ENCODE data around the gene CACNA2D1. TPM values are rescaled to one million over a fixed set of nuclear protein-coding genes. Genes with fewer than 3 reads are reported as not detected.

Gene CACNA2D1
- total RNA-seq, 4 donors from 2014 or later = 30.6 to 60.0 (median 45.7) TPM

GRCh38 chr7:82078807-82079206 is 364.8 kb downstream of the CACNA2D1 start:
- Histone ChIP-seq H3K27ac (replicated peaks in 1 of 4) (no peak overlapping the region), H3K4me3 (no peak overlapping the region), H3K9me3 (no peaks in the 10 kb centered on the region), H3K27me3 (no peaks in the 10 kb centered on the region), H3K36me3 (peaks cover 0 to 11% (median 0%) of the 10 kb centered on the region in 4 donors), H3K4me1 (peaks cover 0 to 6% (median 6%) of the 10 kb centered on the region in 4 donors)
- no peak for DNase-seq (ENCODE audit: extremely low spot score)
- intact Hi-C loops (cut with DNase I) = no loop called here
- 98% methylated on average over 2 of the region's 2 CpGs for WGBS
- no peak for TF ChIP-seq POLR2A (IDR thresholded peaks at IDR 0.05; ENCODE audit: low read depth)
- no peak for TF ChIP-seq EP300 (IDR thresholded peaks at IDR 0.05)
- no peak for TF ChIP-seq POLR2AphosphoS5 (IDR thresholded peaks at IDR 0.05)
- no peak for TF ChIP-seq CTCF (IDR thresholded peaks at IDR 0.05)

- Histone ChIP-seq H3K9me3 (no peaks in the 10 kb centered on the region), H3K4me1 (no peaks in the 10 kb centered on the region), H3K27me3 (no peaks in the 10 kb centered on the region), H3K27ac (replicated peaks in 1 of 4) (no peak overlapping the region), H3K36me3 (no peaks in the 10 kb centered on the region), H3K4me3 (no peak overlapping the region)
- no peak for DNase-seq (ENCODE audit: extremely low spot score)
- no peak for TF ChIP-seq EP300 (IDR thresholded peaks at IDR 0.05)
- no peak for TF ChIP-seq CTCF (IDR thresholded peaks at IDR 0.05)
- TF ChIP-seq POLR2A (IDR thresholded peaks at IDR 0.05; ENCODE audit: low read depth) = no peak
- TF ChIP-seq POLR2AphosphoS5 (IDR thresholded peaks at IDR 0.05) = no peak
- intact Hi-C loops (cut with DNase I) = no loop called here
- WGBS = 80% methylated on average over 2 of the region's 2 CpGs
Observed at GRCh38 chr7:82071468-82071867, 372.1 kb downstream of the CACNA2D1 start.

GRCh38 chr7:82067628-82068264 is 375.8 kb downstream of the CACNA2D1 start:
- intact Hi-C loops (cut with DNase I) = no loop called here

GRCh38 chr7:82057476-82057875 is 386.1 kb downstream of the CACNA2D1 start:
- intact Hi-C loops (cut with DNase I) = no loop called here
- H3K4me3 ChIP-seq = no peak overlapping the region

More at GRCh38 chr7:82067628-82068264, 375.8 kb downstream of the CACNA2D1 start:
- no peaks in the 10 kb centered on the region for H3K9me3 ChIP-seq
- no peaks in the 10 kb centered on the region for H3K4me1 ChIP-seq
- H3K27me3 ChIP-seq = no peaks in the 10 kb centered on the region
- DNase-seq (ENCODE audit: extremely low spot score) = no peak
- no peak overlapping the region for H3K4me3 ChIP-seq
- TF ChIP-seq EP300 (IDR thresholded peaks at IDR 0.05) (no peak), CTCF (IDR thresholded peaks at IDR 0.05) (no peak), POLR2A (IDR thresholded peaks at IDR 0.05; ENCODE audit: low read depth) (no peak), POLR2AphosphoS5 (IDR thresholded peaks at IDR 0.05) (no peak)
- H3K27ac ChIP-seq (replicated peaks in 1 of 4) = no peak overlapping the region
- 100% methylated on average over 2 of the region's 2 CpGs for WGBS
- H3K36me3 ChIP-seq = no peaks in the 10 kb centered on the region

More at GRCh38 chr7:82057476-82057875, 386.1 kb downstream of the CACNA2D1 start:
- no peak overlapping the region for H3K27ac ChIP-seq (replicated peaks in 1 of 4)
- peaks cover 0 to 16% (median 0%) of the 10 kb centered on the region in 4 donors for H3K36me3 ChIP-seq
- WGBS = 86% methylated on average over 1 of the region's 1 CpG
- DNase-seq (ENCODE audit: extremely low spot score) = no peak
- H3K9me3 ChIP-seq = no peaks in the 10 kb centered on the region
- no peaks in the 10 kb centered on the region for H3K27me3 ChIP-seq
- H3K4me1 ChIP-seq = peaks cover 0 to 8% (median 0%) of the 10 kb centered on the region in 4 donors
- no peak for TF ChIP-seq POLR2AphosphoS5 (IDR thresholded peaks at IDR 0.05)
- TF ChIP-seq POLR2A (IDR thresholded peaks at IDR 0.05; ENCODE audit: low read depth) = no peak
- no peak for TF ChIP-seq CTCF (IDR thresholded peaks at IDR 0.05)
- no peak for TF ChIP-seq EP300 (IDR thresholded peaks at IDR 0.05)
